ENCODE data around the gene STX17. TPM values are rescaled to one million over a fixed set of nuclear protein-coding genes. Genes with fewer than 3 reads are reported as not detected.

Gene STX17
- total and polyA plus RNA-seq, 10 of the 15 experiments (the other 5 are each of a cell fraction or from before 2014, with no cell fraction given) = 11.5 to 29.3 (median 20.0) TPM

DNA sequence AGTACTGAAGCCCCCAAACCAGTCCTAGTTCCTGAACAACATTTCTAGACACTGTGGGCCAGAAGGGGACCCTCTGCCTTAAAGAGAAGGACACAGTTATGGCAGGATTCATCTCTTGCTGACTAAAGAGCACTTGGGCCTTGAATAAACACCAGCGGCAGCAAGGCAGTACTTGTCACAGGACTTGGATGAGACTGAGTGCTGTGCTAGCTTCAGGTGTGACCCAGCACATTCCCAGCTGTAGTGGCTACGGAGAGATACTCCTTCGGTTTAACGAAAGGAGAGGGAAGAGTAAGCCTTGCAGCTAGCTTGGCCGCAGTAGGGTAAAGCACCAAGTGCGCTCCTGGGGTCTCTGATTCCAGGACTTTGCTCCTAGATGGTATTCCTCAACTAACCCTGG, 10.9 kb upstream of the STX17 start (continued):
- TF ChIP-seq, protein P1, sequence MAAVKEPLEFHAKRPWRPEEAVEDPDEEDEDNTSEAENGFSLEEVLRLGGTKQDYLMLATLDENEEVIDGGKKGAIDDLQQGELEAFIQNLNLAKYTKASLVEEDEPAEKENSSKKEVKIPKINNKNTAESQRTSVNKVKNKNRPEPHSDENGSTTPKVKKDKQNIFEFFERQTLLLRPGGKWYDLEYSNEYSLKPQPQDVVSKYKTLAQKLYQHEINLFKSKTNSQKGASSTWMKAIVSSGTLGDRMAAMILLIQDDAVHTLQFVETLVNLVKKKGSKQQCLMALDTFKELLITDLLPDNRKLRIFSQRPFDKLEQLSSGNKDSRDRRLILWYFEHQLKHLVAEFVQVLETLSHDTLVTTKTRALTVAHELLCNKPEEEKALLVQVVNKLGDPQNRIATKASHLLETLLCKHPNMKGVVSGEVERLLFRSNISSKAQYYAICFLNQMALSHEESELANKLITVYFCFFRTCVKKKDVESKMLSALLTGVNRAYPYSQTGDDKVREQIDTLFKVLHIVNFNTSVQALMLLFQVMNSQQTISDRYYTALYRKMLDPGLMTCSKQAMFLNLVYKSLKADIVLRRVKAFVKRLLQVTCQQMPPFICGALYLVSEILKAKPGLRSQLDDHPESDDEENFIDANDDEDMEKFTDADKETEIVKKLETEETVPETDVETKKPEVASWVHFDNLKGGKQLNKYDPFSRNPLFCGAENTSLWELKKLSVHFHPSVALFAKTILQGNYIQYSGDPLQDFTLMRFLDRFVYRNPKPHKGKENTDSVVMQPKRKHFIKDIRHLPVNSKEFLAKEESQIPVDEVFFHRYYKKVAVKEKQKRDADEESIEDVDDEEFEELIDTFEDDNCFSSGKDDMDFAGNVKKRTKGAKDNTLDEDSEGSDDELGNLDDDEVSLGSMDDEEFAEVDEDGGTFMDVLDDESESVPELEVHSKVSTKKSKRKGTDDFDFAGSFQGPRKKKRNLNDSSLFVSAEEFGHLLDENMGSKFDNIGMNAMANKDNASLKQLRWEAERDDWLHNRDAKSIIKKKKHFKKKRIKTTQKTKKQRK (IDR thresholded peaks at IDR 0.05; ENCODE audit: low read depth, low read length) = no peak
- TF ChIP-seq, protein P2, sequence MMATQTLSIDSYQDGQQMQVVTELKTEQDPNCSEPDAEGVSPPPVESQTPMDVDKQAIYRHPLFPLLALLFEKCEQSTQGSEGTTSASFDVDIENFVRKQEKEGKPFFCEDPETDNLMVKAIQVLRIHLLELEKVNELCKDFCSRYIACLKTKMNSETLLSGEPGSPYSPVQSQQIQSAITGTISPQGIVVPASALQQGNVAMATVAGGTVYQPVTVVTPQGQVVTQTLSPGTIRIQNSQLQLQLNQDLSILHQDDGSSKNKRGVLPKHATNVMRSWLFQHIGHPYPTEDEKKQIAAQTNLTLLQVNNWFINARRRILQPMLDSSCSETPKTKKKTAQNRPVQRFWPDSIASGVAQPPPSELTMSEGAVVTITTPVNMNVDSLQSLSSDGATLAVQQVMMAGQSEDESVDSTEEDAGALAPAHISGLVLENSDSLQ (IDR thresholded peaks at IDR 0.05) = no peak
- TF ChIP-seq CBX3 (IDR thresholded peaks at IDR 0.05; ENCODE audit: borderline replicate concordance, low read depth) = no peak
- no peak for TF ChIP-seq SMC3 (IDR thresholded peaks at IDR 0.05; ENCODE audit: borderline replicate concordance, low read length)
- TF ChIP-seq SMARCA5 (IDR thresholded peaks at IDR 0.05) = no peak
- no peak for TF ChIP-seq SIN3A (IDR thresholded peaks at IDR 0.05; ENCODE audit: low read depth, low read length)
- TF ChIP-seq SUZ12 (IDR thresholded peaks at IDR 0.05; ENCODE audit: unreplicated experiment) = no peak
- TF ChIP-seq, protein P3, sequence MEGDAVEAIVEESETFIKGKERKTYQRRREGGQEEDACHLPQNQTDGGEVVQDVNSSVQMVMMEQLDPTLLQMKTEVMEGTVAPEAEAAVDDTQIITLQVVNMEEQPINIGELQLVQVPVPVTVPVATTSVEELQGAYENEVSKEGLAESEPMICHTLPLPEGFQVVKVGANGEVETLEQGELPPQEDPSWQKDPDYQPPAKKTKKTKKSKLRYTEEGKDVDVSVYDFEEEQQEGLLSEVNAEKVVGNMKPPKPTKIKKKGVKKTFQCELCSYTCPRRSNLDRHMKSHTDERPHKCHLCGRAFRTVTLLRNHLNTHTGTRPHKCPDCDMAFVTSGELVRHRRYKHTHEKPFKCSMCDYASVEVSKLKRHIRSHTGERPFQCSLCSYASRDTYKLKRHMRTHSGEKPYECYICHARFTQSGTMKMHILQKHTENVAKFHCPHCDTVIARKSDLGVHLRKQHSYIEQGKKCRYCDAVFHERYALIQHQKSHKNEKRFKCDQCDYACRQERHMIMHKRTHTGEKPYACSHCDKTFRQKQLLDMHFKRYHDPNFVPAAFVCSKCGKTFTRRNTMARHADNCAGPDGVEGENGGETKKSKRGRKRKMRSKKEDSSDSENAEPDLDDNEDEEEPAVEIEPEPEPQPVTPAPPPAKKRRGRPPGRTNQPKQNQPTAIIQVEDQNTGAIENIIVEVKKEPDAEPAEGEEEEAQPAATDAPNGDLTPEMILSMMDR (IDR thresholded peaks at IDR 0.05 in 2 of 3, conservative IDR thresholded peaks at IDR 0.05 in 1 of 3; ENCODE audit: control insufficient read depth in 2 of 3, extremely low read depth in 1 of 3, insufficient read depth in 1 of 3, low read depth in 3 of 3, low read length in 3 of 3) = no peak
- TF ChIP-seq HCFC1 (IDR thresholded peaks at IDR 0.05; ENCODE audit: low read length) = no peak
- TF ChIP-seq NFYB (IDR thresholded peaks at IDR 0.05; ENCODE audit: insufficient read depth, low read depth, low read length) = no peak
